A549 (cell line): Measurements from ENCODE around the gene F8A1. TPM values are rescaled to one million over a fixed set of nuclear protein-coding genes. Genes with fewer than 3 reads are reported as not detected.
"Not testable (repeated sequence)": the region's sequence is repeated elsewhere in the genome, so short reads cannot be mapped to it uniquely, and the experiment has no call there.

Source experiments
- ATAC-seq, 2 experiments: fragments of 200-7000 bp in 1 of 2; fragments of >200 bp in 1 of 2; cut with Nextera tagmentation in 1 of 2; cut with Tn5 transposase in 1 of 2; 3 replicates each; pipeline versions ENCODE4 v1.8.0 to v1.9.1; 2018 to 2020; ENCODE audit warnings: mild to moderate bottlenecking in 1 of 2, moderate library complexity in 1 of 2
- CTCF ChIA-PET: fragments of 300-600 bp; sonication (Branson Sonifier 250); formaldehyde crosslinking; extraction: SDS; loops from one replicate; lab custom pipeline; 2021; ENCODE audit warnings: antibody characterized with exemption, inconsistent platforms; lab: Yijun Ruan, JAX
- POLR2A ChIA-PET: fragments of 350-600 bp; formaldehyde crosslinking; extraction: SDS; loops from one replicate; lab custom pipeline; 2021; ENCODE audit warnings: antibody characterized with exemption, inconsistent platforms; lab: Yijun Ruan, JAX
- DNase-seq, 2 experiments: peaks; one replicate each; pipeline versions ENCODE4 v3.0.0 to v3.0.0-alpha.2; 2011 to 2016; ENCODE audit warnings: low read depth in 1 of 2, low spot score in 1 of 2
- FAIRE-seq: peaks from 2 replicates; lab custom pipeline; 2011; peaks lifted over from hg19 to GRCh38; lab: Jason Lieb, UNC
- H3K27ac ChIP-seq, 2 experiments: fragments of >200 bp; sonication (Bioruptor Twin); formaldehyde crosslinking; 3 replicates each; pipeline ENCODE4 v1.5.1; 2016 to 2017
- H3K4me1 ChIP-seq: fragments of >200 bp; sonication (Bioruptor Twin); formaldehyde crosslinking; 3 replicates; pipeline ENCODE4 v1.6.1; 2016
- H3K4me2 ChIP-seq: fragments of >200 bp; sonication (Bioruptor Twin); formaldehyde crosslinking; 3 replicates; pipeline ENCODE4 v1.6.1; 2016
- H3K4me3 ChIP-seq: fragments of >200 bp; sonication (Bioruptor Twin); formaldehyde crosslinking; 3 replicates; pipeline ENCODE4 v1.5.1; 2016
- H3K9me3 ChIP-seq: fragments of >200 bp; sonication (Bioruptor Twin); formaldehyde crosslinking; 3 replicates; pipeline ENCODE4 v1.6.1; 2016
- CEBPB ChIP-seq, 2 experiments: fragments of >200 bp in 1 of 2; sonication (Bioruptor Twin) in 1 of 2; formaldehyde crosslinking in 1 of 2; IDR thresholded peaks; 2 replicates each; pipeline ENCODE4 v1.6.1; 2012 to 2016
- HEYL ChIP-seq: fragments of 250-450 bp; sonication (Bioruptor Pico); IDR thresholded peaks from 2 replicates; pipeline ENCODE4 v1.8.0; 2021; ENCODE audit warnings: mild to moderate bottlenecking, moderate library complexity
- HOXA7 ChIP-seq: fragments of 250-450 bp; sonication (Bioruptor Pico); IDR thresholded peaks from 2 replicates; pipeline ENCODE4 v1.5.0; 2020; ENCODE audit warnings: mild to moderate bottlenecking, moderate library complexity
- JUNB ChIP-seq: fragments of >200 bp; sonication (Bioruptor Twin); formaldehyde crosslinking; IDR thresholded peaks from 2 replicates; pipeline ENCODE4 v1.6.1; 2016
- PHF8 ChIP-seq: fragments of 200-600 bp; sonication (generic); IDR thresholded peaks from 2 replicates; pipeline ENCODE4 v1.6.1; 2016; ENCODE audit warnings: low read depth, mild to moderate bottlenecking, antibody characterized with exemption, moderate library complexity, borderline replicate concordance
- RAD21 ChIP-seq, 2 experiments: fragments of >200 bp in 1 of 2; sonication (Bioruptor Twin) in 1 of 2; formaldehyde crosslinking in 1 of 2; IDR thresholded peaks in 1 of 2; conservative IDR thresholded peaks in 1 of 2; 2 replicates in 1 of 2; 3 replicates in 1 of 2; pipeline ENCODE4 v1.6.1; 2012 to 2018; ENCODE audit warnings: inconsistent platforms in 1 of 2
- SMC3 ChIP-seq: fragments of >200 bp; sonication (Bioruptor Twin); formaldehyde crosslinking; IDR thresholded peaks from 3 replicates; pipeline ENCODE4 v1.6.1; 2018; ENCODE audit warnings: inconsistent platforms
- TFCP2L1 ChIP-seq: fragments of 250-450 bp; sonication (Bioruptor Pico); IDR thresholded peaks from 2 replicates; pipeline ENCODE4 v1.5.0; 2021; ENCODE audit warnings: mild to moderate bottlenecking
- ZC3H11A ChIP-seq: fragments of 450-650 bp; IDR thresholded peaks from 2 replicates; pipeline ENCODE4 v1.6.1; 2014; ENCODE audit warnings: antibody characterized with exemption, mild to moderate bottlenecking
- ZFP36 ChIP-seq: fragments of 450-650 bp; IDR thresholded peaks from 2 replicates; pipeline ENCODE4 v1.6.1; 2014; ENCODE audit warnings: borderline replicate concordance; ENCODE audit not compliant: partially characterized antibody
- WGBS: methylation state at CpG from one replicate; pipeline ENCODE4 v1.1.6; 2017; ENCODE audit errors: missing lambda C conversion rate; 5-methylcytosine and 5-hydroxymethylcytosine counted together
- polyA plus RNA-seq, 4 experiments: library from polyadenylated mRNA; depleted of rRNA in 3 of 4; stranded (reverse); fragments of >200 nt; fragmentation: RNase III in 1 of 4; extraction: RNeasy Plus Mini Kit Qiagen cat#74134 plus additional on column Dnase treatment in 1 of 4; gene quantifications; 2 replicates in 3 of 4; 3 replicates in 1 of 4; pipeline ENCODE4 v1.2.3, GENCODE V29; 2011 to 2017
- small RNA-seq, 6 experiments: library from RNA; depleted of rRNA; stranded (forward); fragments of <200 nt; gene quantifications; one replicate each; pipeline ENCODE3, GENCODE V24; 2012
- TF ChIP-seq, protein P1 (sequence below): fragments of 250-450 bp; sonication (Bioruptor Pico); IDR thresholded peaks from 2 replicates; pipeline ENCODE4 v1.5.0; 2020; ENCODE audit warnings: low read depth, mild to moderate bottlenecking, moderate library complexity
- TF ChIP-seq, protein P2 (sequence below): fragments of >200 bp; sonication (Bioruptor Twin); formaldehyde crosslinking; IDR thresholded peaks from 3 replicates; pipeline ENCODE4 v1.5.1; 2016

The F8A1 gene
- polyA plus RNA-seq, 2 of the 4 experiments (the other 2 are of a cell fraction), result 16.8 to 44.5 TPM

- Histone ChIP-seq H3K4me1 (no peaks in the 10 kb centered on the region), H3K9me3 (peaks cover 4% of the 10 kb centered on the region; the same call in 2 of the 3 replicates), H3K4me2 (no peak overlapping the region), H3K27ac (no peak overlapping the region), H3K4me3 (no peak overlapping the region)
- TF ChIP-seq, protein P1, sequence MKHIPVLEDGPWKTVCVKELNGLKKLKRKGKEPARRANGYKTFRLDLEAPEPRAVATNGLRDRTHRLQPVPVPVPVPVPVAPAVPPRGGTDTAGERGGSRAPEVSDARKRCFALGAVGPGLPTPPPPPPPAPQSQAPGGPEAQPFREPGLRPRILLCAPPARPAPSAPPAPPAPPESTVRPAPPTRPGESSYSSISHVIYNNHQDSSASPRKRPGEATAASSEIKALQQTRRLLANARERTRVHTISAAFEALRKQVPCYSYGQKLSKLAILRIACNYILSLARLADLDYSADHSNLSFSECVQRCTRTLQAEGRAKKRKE (CRISPR knock-in tag), result no peak
- TF ChIP-seq ZFP36, result peak; percentile 51
- 6% methylated on average over 2 of the region's 2 CpGs for WGBS
- DNase-seq, result no peak
- CTCF ChIA-PET, result interaction anchor here (1.2 kb wide), 1 partner anchor 12 kb away, joined by 3 read pairs; no protein-coding TSS in a partner anchor
- ATAC-seq, result no peak
- FAIRE-seq, result no peak
- POLR2A ChIA-PET, result no interaction called here
Measured at GRCh38 chrX:154914052-154914451, 27.9 kb downstream of the F8A1 start.

GRCh38 chrX:154918060-154918483 lies 31.9 kb downstream of the F8A1 start:
- peak; percentile 85 to 94 for ATAC-seq

GRCh38 chrX:154924771-154925170 lies 38.6 kb downstream of the F8A1 start:
- H3K9me3 ChIP-seq, H3K27ac ChIP-seq, POLR2A ChIA-PET, ATAC-seq, CTCF ChIA-PET, DNase-seq, H3K4me2 ChIP-seq, H3K4me1 ChIP-seq, H3K4me3 ChIP-seq, FAIRE-seq: not testable (repeated sequence)
- 52% methylated on average over 3 of the region's 5 CpGs for WGBS

More at GRCh38 chrX:154918060-154918483, 31.9 kb downstream of the F8A1 start:
- Histone ChIP-seq H3K4me3 (peak overlapping the region; percentile 29; the same call in 2 of the 3 replicates), H3K27ac (0 out of 6 replicates have a peak overlapping the region, but pooled peaks of 1 of the 2 experiments have one; percentile 13), H3K9me3 (no peaks in the 10 kb centered on the region; the same call in 2 of the 3 replicates), H3K4me2 (peak overlapping the region; percentile 80), H3K4me1 (no peaks in the 10 kb centered on the region)
- POLR2A ChIA-PET, result interaction anchor here (1.3 kb wide), 1 partner anchor 299 kb away, joined by 5 read pairs; the partner anchor contains the start of gene VBP1
- 5% methylated on average over 5 of the region's 5 CpGs for WGBS
- TF ChIP-seq, protein P2, sequence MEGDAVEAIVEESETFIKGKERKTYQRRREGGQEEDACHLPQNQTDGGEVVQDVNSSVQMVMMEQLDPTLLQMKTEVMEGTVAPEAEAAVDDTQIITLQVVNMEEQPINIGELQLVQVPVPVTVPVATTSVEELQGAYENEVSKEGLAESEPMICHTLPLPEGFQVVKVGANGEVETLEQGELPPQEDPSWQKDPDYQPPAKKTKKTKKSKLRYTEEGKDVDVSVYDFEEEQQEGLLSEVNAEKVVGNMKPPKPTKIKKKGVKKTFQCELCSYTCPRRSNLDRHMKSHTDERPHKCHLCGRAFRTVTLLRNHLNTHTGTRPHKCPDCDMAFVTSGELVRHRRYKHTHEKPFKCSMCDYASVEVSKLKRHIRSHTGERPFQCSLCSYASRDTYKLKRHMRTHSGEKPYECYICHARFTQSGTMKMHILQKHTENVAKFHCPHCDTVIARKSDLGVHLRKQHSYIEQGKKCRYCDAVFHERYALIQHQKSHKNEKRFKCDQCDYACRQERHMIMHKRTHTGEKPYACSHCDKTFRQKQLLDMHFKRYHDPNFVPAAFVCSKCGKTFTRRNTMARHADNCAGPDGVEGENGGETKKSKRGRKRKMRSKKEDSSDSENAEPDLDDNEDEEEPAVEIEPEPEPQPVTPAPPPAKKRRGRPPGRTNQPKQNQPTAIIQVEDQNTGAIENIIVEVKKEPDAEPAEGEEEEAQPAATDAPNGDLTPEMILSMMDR, result peak; percentile 86
- no peak for TF ChIP-seq CEBPB (IDR thresholded peaks at IDR 0.05)
- no peak for TF ChIP-seq HEYL (CRISPR knock-in tag)
- no peak for TF ChIP-seq HOXA7
- no peak for TF ChIP-seq JUNB
- TF ChIP-seq SMC3, result peak; percentile 61
- TF ChIP-seq ZC3H11A, result no peak
- TF ChIP-seq ZFP36, result no peak
- no peak for TF ChIP-seq PHF8
- TF ChIP-seq RAD21 (conservative IDR thresholded peaks at IDR 0.05 in 1 of 2, IDR thresholded peaks at IDR 0.05 in 1 of 2), result peak; percentile 89 to 90
- TF ChIP-seq TFCP2L1, result no peak
- CTCF ChIA-PET, result interaction anchor here (0.6 to 2.3 kb wide), 32 partner anchors 10 to 304 kb away, joined by 3 to 17 read pairs (median 4); partner anchors contain the start of gene VBP1
- peak; percentile 51 for FAIRE-seq
- peak; percentile 32 to 74 for DNase-seq

Small RNA genes lying within 50 kb of the gene (small RNA-seq; reads per million reads assigned to genes)
- 0 reads per million in 6 experiments for gene MIR1184-1

Other genes starting within 250 kb of the F8A1 start
- not detected in 2 replicates for gene CTAG2, start 232.8 kb upstream of the F8A1 start, polyA plus RNA-seq (2011; rRNA removed)
- not detected in 3 replicates for gene CTAG2, start 232.8 kb upstream of the F8A1 start, polyA plus RNA-seq (2017; fragmentation: RNase III; extraction: RNeasy Plus Mini Kit Qiagen cat#74134 plus additional on column Dnase treatment)
- 0.39 and 0.56 TPM in 2 replicates for gene GAB3, start 135.3 kb upstream of the F8A1 start, polyA plus RNA-seq (2011; rRNA removed)
- 0.13 to 0.21 TPM (median 0.15 TPM) in 3 replicates for gene GAB3, start 135.3 kb upstream of the F8A1 start, polyA plus RNA-seq (2017; fragmentation: RNase III; extraction: RNeasy Plus Mini Kit Qiagen cat#74134 plus additional on column Dnase treatment)
- 137 and 209 TPM in 2 replicates for gene DKC1, start 123.5 kb upstream of the F8A1 start, polyA plus RNA-seq (2011; rRNA removed)
- gene DKC1, start 123.5 kb upstream of the F8A1 start, polyA plus RNA-seq (2017; fragmentation: RNase III; extraction: RNeasy Plus Mini Kit Qiagen cat#74134 plus additional on column Dnase treatment), result 165 to 190 TPM (median 166 TPM) in 3 replicates
- 10.7 and 11.2 TPM in 2 replicates for gene MPP1, start 80.9 kb upstream of the F8A1 start, polyA plus RNA-seq (2011; rRNA removed)
- gene MPP1, start 80.9 kb upstream of the F8A1 start, polyA plus RNA-seq (2017; fragmentation: RNase III; extraction: RNeasy Plus Mini Kit Qiagen cat#74134 plus additional on column Dnase treatment), result 13.8 to 15.1 TPM (median 14.3 TPM) in 3 replicates
- gene SMIM9, start 51.7 kb upstream of the F8A1 start, polyA plus RNA-seq (2011; rRNA removed), result not detected in 2 replicates
- not detected in 3 replicates for gene SMIM9, start 51.7 kb upstream of the F8A1 start, polyA plus RNA-seq (2017; fragmentation: RNase III; extraction: RNeasy Plus Mini Kit Qiagen cat#74134 plus additional on column Dnase treatment)
- 6.4 and 6.9 TPM in 2 replicates for gene F8, start 136.4 kb downstream of the F8A1 start, polyA plus RNA-seq (2011; rRNA removed)
- gene F8, start 136.4 kb downstream of the F8A1 start, polyA plus RNA-seq (2017; fragmentation: RNase III; extraction: RNeasy Plus Mini Kit Qiagen cat#74134 plus additional on column Dnase treatment), result 4.3 to 6.1 TPM (median 4.7 TPM) in 3 replicates
- 159 and 190 TPM in 2 replicates for gene FUNDC2, start 140.5 kb downstream of the F8A1 start, polyA plus RNA-seq (2011; rRNA removed)
- gene FUNDC2, start 140.5 kb downstream of the F8A1 start, polyA plus RNA-seq (2017; fragmentation: RNase III; extraction: RNeasy Plus Mini Kit Qiagen cat#74134 plus additional on column Dnase treatment), result 63.5 to 73.0 TPM (median 66.5 TPM) in 3 replicates
- 16.7 and 16.9 TPM in 2 replicates for gene CMC4, start 184.8 kb downstream of the F8A1 start, polyA plus RNA-seq (2011; rRNA removed)
- 12.8 to 15.1 TPM (median 14.4 TPM) in 3 replicates for gene CMC4, start 184.8 kb downstream of the F8A1 start, polyA plus RNA-seq (2017; fragmentation: RNase III; extraction: RNeasy Plus Mini Kit Qiagen cat#74134 plus additional on column Dnase treatment)
- gene MTCP1, start 184.8 kb downstream of the F8A1 start, polyA plus RNA-seq (2011; rRNA removed), result 31.9 and 38.0 TPM in 2 replicates
- gene MTCP1, start 184.8 kb downstream of the F8A1 start, polyA plus RNA-seq (2017; fragmentation: RNase III; extraction: RNeasy Plus Mini Kit Qiagen cat#74134 plus additional on column Dnase treatment), result 12.2 to 13.9 TPM (median 12.3 TPM) in 3 replicates
- gene BRCC3, start 185.2 kb downstream of the F8A1 start, polyA plus RNA-seq (2011; rRNA removed), result 37.3 and 42.0 TPM in 2 replicates
- gene BRCC3, start 185.2 kb downstream of the F8A1 start, polyA plus RNA-seq (2017; fragmentation: RNase III; extraction: RNeasy Plus Mini Kit Qiagen cat#74134 plus additional on column Dnase treatment), result 42.9 to 44.1 TPM (median 43.3 TPM) in 3 replicates